Measurements from ENCODE around the gene TMEM272.

TMEM272 gene

GRCh38 chr13:51870616-51871015 is 25.6 kb upstream of the TMEM272 start:
- no peak for DNase-seq (ENCODE audit: low read depth)
- H3K4me3 ChIP-seq (ENCODE audit: low read depth, low read length) = no peak overlapping the region
- TF ChIP-seq, protein P1, sequence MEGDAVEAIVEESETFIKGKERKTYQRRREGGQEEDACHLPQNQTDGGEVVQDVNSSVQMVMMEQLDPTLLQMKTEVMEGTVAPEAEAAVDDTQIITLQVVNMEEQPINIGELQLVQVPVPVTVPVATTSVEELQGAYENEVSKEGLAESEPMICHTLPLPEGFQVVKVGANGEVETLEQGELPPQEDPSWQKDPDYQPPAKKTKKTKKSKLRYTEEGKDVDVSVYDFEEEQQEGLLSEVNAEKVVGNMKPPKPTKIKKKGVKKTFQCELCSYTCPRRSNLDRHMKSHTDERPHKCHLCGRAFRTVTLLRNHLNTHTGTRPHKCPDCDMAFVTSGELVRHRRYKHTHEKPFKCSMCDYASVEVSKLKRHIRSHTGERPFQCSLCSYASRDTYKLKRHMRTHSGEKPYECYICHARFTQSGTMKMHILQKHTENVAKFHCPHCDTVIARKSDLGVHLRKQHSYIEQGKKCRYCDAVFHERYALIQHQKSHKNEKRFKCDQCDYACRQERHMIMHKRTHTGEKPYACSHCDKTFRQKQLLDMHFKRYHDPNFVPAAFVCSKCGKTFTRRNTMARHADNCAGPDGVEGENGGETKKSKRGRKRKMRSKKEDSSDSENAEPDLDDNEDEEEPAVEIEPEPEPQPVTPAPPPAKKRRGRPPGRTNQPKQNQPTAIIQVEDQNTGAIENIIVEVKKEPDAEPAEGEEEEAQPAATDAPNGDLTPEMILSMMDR (IDR thresholded peaks at IDR 0.05; ENCODE audit: insufficient read depth, low read depth, low read length, missing control alignments) = no peak

GRCh38 chr13:51869916-51870315 is 24.9 kb upstream of the TMEM272 start:
- H3K4me3 ChIP-seq (ENCODE audit: low read depth, low read length) = no peak overlapping the region
- no peak for DNase-seq (ENCODE audit: low read depth)
- TF ChIP-seq, protein P1 (IDR thresholded peaks at IDR 0.05; ENCODE audit: insufficient read depth, low read depth, low read length, missing control alignments) = no peak

- no peak for DNase-seq (ENCODE audit: low read depth)
- no peak overlapping the region for H3K4me3 ChIP-seq (ENCODE audit: low read depth, low read length)
- TF ChIP-seq, protein P1 (IDR thresholded peaks at IDR 0.05; ENCODE audit: insufficient read depth, low read depth, low read length, missing control alignments) = no peak
Measured at GRCh38 chr13:51867062-51867461, 22.1 kb upstream of the TMEM272 start.

- TF ChIP-seq, protein P1 (IDR thresholded peaks at IDR 0.05; ENCODE audit: insufficient read depth, low read depth, low read length, missing control alignments) = no peak
- no peak overlapping the region for H3K4me3 ChIP-seq (ENCODE audit: low read depth, low read length)
- DNase-seq (ENCODE audit: low read depth) = no peak
Measured at GRCh38 chr13:51865838-51866237, 20.9 kb upstream of the TMEM272 start.

DNA sequence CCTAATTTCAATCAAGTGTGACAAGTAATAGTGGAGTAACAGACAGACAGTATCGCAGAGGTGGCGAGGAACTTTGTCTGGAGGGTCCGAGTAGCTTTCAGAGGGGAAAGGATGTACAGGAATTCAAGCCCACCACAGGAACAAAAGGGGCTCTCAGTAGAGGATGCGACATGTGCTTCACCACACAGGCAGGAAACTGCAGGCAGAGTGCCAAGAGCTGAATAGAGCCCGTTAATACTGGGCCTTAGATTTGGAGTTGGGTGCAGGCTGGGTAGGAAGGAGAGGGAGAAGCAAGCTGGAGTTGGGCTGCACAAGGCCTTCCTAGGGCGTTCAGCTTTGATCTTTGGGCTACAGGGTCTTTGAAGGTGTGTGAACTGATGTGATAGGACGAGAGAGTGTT is 18.0 kb upstream of the TMEM272 start:
- no peak for DNase-seq (ENCODE audit: low read depth)
- TF ChIP-seq, protein P1 (IDR thresholded peaks at IDR 0.05; ENCODE audit: insufficient read depth, low read depth, low read length, missing control alignments) = no peak

GRCh38 chr13:51861723-51862300 is 16.8 kb upstream of the TMEM272 start, which contains the start of gene CCDC70:
Gene CCDC70, plus strand, starts transcription at chr13:51861969. Its CDS starts 3,443 bp downstream, at chr13:51865412.
- no peak within 1 kb of the TSS for H3K4me3 ChIP-seq (ENCODE audit: low read depth, low read length)
- TF ChIP-seq, protein P1 (IDR thresholded peaks at IDR 0.05; ENCODE audit: insufficient read depth, low read depth, low read length, missing control alignments) = no peak
- no peak for DNase-seq (ENCODE audit: low read depth)

More for the DNA sequence above, 18.0 kb upstream of the TMEM272 start:
- no peak overlapping the region for H3K4me3 ChIP-seq (ENCODE audit: low read depth, low read length)

Data from GM12865 (cell line).